Ascending aorta (tissue), 2 donors: Measurements from ENCODE around the gene NXF1. TPM values are rescaled to one million over a fixed set of nuclear protein-coding genes. Genes with fewer than 3 reads are reported as not detected.

ENCODE experiments used
- DNase-seq, 2 donors: peaks; one replicate each; pipeline ENCODE4 v3.0.0-alpha.2; 2019; ENCODE audit warnings: low spot score in 2 of 2
- H3K27ac ChIP-seq, 2 donors: fragments of 200-600 bp; sonication (generic); one replicate each; pipeline ENCODE4 v1.5.1; 2016 to 2017; ENCODE audit warnings: mild to moderate bottlenecking in 1 of 2
- H3K27me3 ChIP-seq: fragments of 200-600 bp; sonication (generic); one replicate; pipeline ENCODE4 v1.5.1; 2017
- H3K36me3 ChIP-seq, 2 donors: fragments of 200-600 bp; sonication (generic); one replicate each; pipeline ENCODE4 v1.5.1; 2016
- H3K4me1 ChIP-seq, 2 donors: fragments of 200-600 bp; sonication (generic); one replicate each; pipeline ENCODE4 v1.5.1; 2016 to 2017; ENCODE audit warnings: mild to moderate bottlenecking in 1 of 2
- H3K4me3 ChIP-seq, 2 donors: fragments of 200-600 bp; sonication (generic); one replicate each; pipeline ENCODE4 v1.5.1; 2016 to 2017; ENCODE audit warnings: mild to moderate bottlenecking in 1 of 2
- H3K9me3 ChIP-seq, 2 donors: fragments of 200-600 bp; sonication (generic); one replicate each; pipeline ENCODE4 v1.5.1; 2016
- intact Hi-C: fragments of 100-400 bp; cut with DNase I; formaldehyde crosslinking; loops from one replicate; pipeline ENCODE4 v1.15.1; 2023
- total RNA-seq: library from RNA; depleted of rRNA; stranded (reverse); fragments of >200 nt; gene quantifications from one replicate; pipeline ENCODE4 v1.1.0, GENCODE V29; 2016
- TF ChIP-seq, protein P1 (sequence below), 3 experiments: fragments of 200-600 bp in 2 of 3; fragments of 450-650 bp in 1 of 3; sonication (generic) in 2 of 3; IDR thresholded peaks; one replicate each; pipeline ENCODE4 v1.5.1; 2016 to 2019; ENCODE audit warnings: antibody characterized with exemption in 3 of 3, mild to moderate bottlenecking in 1 of 3, moderate library complexity in 1 of 3

NXF1 gene
- total RNA-seq, 1 donor from 2014 or later = 41.8 TPM

DNA sequence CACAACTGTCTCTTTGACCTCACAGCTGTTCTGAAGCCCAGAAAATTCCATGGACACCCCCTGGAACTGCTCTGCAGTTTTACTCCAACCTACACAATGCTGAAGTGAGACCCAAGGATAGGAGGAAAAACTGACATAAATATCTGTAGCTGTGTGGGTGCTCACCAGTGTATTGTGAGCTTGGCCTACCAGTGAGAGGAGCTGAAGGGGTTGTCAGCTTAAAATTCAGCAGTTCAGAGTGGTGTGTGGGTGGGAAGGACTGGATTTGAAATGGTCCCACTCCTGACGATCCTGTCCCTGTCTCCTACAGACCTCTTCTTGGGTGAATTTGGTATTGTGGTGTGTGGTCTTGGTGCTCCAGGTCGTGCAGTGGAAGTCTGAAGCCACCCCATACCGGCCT is 15.7 kb downstream of the NXF1 start:
- no peak overlapping the region for H3K27ac ChIP-seq
- no peak overlapping the region for H3K4me3 ChIP-seq
- no peaks in the 10 kb centered on the region for H3K9me3 ChIP-seq
- H3K36me3 ChIP-seq = peaks cover 22 to 33% of the 10 kb centered on the region in 2 donors
- intact Hi-C loops = no loop called here
- peaks cover 8 to 29% of the 10 kb centered on the region in 2 donors for H3K4me1 ChIP-seq
- no peak for DNase-seq
- no peaks in the 10 kb centered on the region for H3K27me3 ChIP-seq
- TF ChIP-seq, protein P1, sequence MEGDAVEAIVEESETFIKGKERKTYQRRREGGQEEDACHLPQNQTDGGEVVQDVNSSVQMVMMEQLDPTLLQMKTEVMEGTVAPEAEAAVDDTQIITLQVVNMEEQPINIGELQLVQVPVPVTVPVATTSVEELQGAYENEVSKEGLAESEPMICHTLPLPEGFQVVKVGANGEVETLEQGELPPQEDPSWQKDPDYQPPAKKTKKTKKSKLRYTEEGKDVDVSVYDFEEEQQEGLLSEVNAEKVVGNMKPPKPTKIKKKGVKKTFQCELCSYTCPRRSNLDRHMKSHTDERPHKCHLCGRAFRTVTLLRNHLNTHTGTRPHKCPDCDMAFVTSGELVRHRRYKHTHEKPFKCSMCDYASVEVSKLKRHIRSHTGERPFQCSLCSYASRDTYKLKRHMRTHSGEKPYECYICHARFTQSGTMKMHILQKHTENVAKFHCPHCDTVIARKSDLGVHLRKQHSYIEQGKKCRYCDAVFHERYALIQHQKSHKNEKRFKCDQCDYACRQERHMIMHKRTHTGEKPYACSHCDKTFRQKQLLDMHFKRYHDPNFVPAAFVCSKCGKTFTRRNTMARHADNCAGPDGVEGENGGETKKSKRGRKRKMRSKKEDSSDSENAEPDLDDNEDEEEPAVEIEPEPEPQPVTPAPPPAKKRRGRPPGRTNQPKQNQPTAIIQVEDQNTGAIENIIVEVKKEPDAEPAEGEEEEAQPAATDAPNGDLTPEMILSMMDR (IDR thresholded peaks at IDR 0.05) = no peak

DNA sequence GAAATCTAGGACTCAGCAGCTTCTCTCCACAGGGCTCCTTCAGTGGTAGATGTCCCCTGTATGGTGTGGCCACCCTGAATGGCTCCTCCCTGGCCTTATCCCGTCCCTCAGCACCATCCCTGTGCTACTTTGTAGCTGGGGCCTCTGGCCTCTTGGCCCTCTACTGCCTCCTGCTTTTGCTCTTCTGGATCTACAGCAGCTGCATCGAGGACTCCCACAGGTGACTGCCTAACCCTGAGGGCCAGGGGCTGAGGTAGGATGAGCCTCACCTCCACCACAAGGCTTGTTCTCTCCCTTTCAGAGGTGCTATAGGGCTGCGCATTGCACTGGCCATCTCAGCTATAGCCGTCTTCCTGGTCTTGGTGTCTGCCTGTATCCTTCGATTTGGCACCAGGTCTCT is 16.2 kb downstream of the NXF1 start:
- no peak for DNase-seq
- Histone ChIP-seq H3K9me3 (no peaks in the 10 kb centered on the region), H3K36me3 (peaks cover 16 to 27% of the 10 kb centered on the region in 2 donors), H3K27ac (no peak overlapping the region), H3K4me1 (peaks cover 8 to 29% of the 10 kb centered on the region in 2 donors), H3K4me3 (peak overlapping the region in 1 of 2 donors; percentile 94), H3K27me3 (no peaks in the 10 kb centered on the region)
- intact Hi-C loops = no loop called here
- TF ChIP-seq, protein P1 (IDR thresholded peaks at IDR 0.05) = no peak

DNA sequence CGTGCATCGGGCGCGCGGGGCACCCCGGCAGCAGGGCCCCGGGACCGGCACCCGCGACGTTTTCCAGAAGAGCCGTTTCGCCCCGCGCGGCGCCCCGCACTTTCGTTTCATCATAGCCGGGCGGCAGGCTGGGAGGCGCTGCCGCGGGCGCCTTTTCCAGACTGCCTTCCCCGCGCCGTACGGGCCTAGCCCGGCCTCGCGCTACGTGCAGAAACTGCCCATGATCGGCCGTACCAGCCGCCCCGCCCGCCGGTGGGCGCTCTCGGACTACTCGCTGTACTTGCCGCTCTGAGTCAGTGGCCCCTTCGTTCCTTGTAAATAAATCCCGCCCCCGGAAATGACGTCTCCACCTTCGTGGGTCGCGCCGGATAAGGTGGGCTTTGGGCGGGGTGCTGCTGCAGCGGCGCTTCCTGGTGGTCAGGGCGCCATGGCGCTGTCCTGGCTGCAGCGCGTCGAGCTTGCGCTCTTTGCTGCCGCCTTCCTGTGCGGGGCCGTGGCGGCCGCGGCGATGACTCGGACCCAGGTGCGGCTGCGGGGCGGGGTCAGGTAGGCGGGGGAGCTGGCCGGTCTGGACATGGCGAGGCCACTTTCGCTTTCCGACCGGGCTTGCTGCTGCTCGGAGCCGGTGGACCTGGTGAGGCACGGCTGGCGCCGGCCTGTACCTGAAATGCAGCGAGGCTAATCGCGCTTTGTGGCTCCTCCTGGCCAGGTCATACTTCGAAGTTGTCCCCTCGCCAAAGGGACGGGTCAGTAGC is 18.1 kb downstream of the NXF1 start, which contains the start of gene TMEM179B:
TMEM179B (plus strand) TSS at position 398 of the 755 bp plus-strand sequence; CDS start at position 428, 30 bp downstream.
- TF ChIP-seq, protein P1 (IDR thresholded peaks at IDR 0.05) = peak; percentile 59 to 75 (median 62)
- peaks cover 5 to 21% of the 10 kb centered on the region in 2 donors for H3K36me3 ChIP-seq
- peak within 1 kb of the TSS; percentile 86 to 97 for H3K27ac ChIP-seq
- H3K4me1 ChIP-seq = peaks cover 4 to 25% of the 10 kb centered on the region in 2 donors
- H3K9me3 ChIP-seq = no peaks in the 10 kb centered on the region
- no peaks in the 10 kb centered on the region for H3K27me3 ChIP-seq
- peak; percentile 96 to 100 for DNase-seq
- intact Hi-C loops = loop anchor here (1.0 kb wide), 2 partner anchors 18 to 59 kb away; partner anchors contain the start of genes NXF1 and TTC9C
- peak within 1 kb of the TSS; percentile 78 to 94 for H3K4me3 ChIP-seq

DNA sequence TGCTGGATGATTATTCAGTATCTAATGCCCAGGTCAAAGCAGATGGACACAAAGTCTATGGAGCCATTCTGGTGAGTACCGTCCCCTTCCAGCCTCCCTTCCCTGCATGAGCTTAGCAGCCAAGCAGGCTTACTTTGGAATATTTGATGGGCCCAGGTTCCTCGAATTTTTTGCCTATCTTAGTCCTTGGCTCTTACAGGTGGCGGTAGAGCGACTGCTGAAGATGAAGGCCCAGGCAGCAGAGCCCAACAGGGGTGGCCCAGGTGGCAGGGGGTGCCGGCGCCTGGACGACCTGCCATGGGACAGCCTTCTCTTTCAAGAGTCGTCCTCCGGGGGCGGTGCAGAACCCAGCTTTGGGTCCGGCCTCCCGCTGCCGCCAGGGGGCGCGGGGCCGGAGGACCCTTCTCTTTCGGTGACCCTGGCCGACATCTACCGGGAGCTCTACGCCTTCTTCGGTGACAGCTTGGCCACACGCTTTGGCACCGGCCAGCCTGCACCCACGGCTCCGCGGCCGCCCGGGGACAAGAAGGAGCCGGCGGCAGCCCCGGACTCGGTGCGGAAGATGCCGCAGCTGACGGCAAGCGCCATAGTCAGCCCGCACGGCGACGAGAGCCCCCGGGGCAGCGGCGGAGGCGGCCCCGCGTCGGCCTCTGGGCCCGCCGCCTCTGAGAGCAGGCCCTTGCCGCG is 18.8 kb downstream of the NXF1 start:
- DNase-seq = peak; percentile 51 to 95
- peaks cover 5 to 23% of the 10 kb centered on the region in 2 donors for H3K36me3 ChIP-seq
- TF ChIP-seq, protein P1 (IDR thresholded peaks at IDR 0.05) = peak; percentile 94 to 99 (median 97)
- peak overlapping the region; percentile 86 to 97 for H3K27ac ChIP-seq
- intact Hi-C loops = loop anchor here (1.0 kb wide), 5 partner anchors 15 to 76 kb away; partner anchors contain the start of genes NXF1, STX5, TAF6L and TEX54
- H3K4me3 ChIP-seq = peak overlapping the region; percentile 78 to 94
- H3K27me3 ChIP-seq = no peaks in the 10 kb centered on the region
- peaks cover 4 to 24% of the 10 kb centered on the region in 2 donors for H3K4me1 ChIP-seq
- H3K9me3 ChIP-seq = no peaks in the 10 kb centered on the region

GRCh38 chr11:62782753-62783152 is 22.5 kb downstream of the NXF1 start:
- TF ChIP-seq, protein P1 (IDR thresholded peaks at IDR 0.05) = no peak
- no peak for DNase-seq
- Histone ChIP-seq H3K9me3 (no peaks in the 10 kb centered on the region), H3K27me3 (no peaks in the 10 kb centered on the region), H3K36me3 (peaks cover 19 to 28% of the 10 kb centered on the region in 2 donors), H3K27ac (no peak overlapping the region), H3K4me3 (no peak overlapping the region), H3K4me1 (peaks cover 0 to 8% of the 10 kb centered on the region in 2 donors)
- intact Hi-C loops = no loop called here
